ENCODE results near the gene SNX3.

The SNX3 gene

GRCh38 chr6:108200186-108200585, 60.7 kb downstream of the SNX3 start:
- no peak for DNase-seq

GRCh38 chr6:108198761-108199498, 61.9 kb downstream of the SNX3 start:
- DNase-seq, result no peak

- no peak for DNase-seq
Observed at GRCh38 chr6:108195209-108195608, 65.6 kb downstream of the SNX3 start.

GRCh38 chr6:108194503-108194902, 66.3 kb downstream of the SNX3 start:
- DNase-seq, result no peak

- DNase-seq, result no peak
Observed at GRCh38 chr6:108193835-108194234, 67.0 kb downstream of the SNX3 start.

- no peak for DNase-seq
Observed at GRCh38 chr6:108193131-108193530, 67.7 kb downstream of the SNX3 start.

- no peak for DNase-seq
Observed at GRCh38 chr6:108187519-108187918, 73.3 kb downstream of the SNX3 start.

GRCh38 chr6:108186226-108186625, 74.6 kb downstream of the SNX3 start:
- DNase-seq, result no peak

GRCh38 chr6:108180776-108181175, 80.1 kb downstream of the SNX3 start:
- no peak for DNase-seq

- no peak for DNase-seq
Observed at GRCh38 chr6:108180266-108180665, 80.6 kb downstream of the SNX3 start.

- no peak for DNase-seq
Observed at GRCh38 chr6:108179741-108180140, 81.1 kb downstream of the SNX3 start.

GRCh38 chr6:108176281-108177089, 84.4 kb downstream of the SNX3 start:
- DNase-seq, result no peak

GRCh38 chr6:108175592-108176279, 85.1 kb downstream of the SNX3 start:
- DNase-seq, result no peak

- DNase-seq, result no peak
Observed at GRCh38 chr6:108175176-108175591, 85.7 kb downstream of the SNX3 start.

GRCh38 chr6:108174371-108175175, 86.3 kb downstream of the SNX3 start:
- no peak for DNase-seq

- DNase-seq, result no peak
Observed at GRCh38 chr6:108171918-108172516, 88.8 kb downstream of the SNX3 start.

- DNase-seq, result no peak
Observed at GRCh38 chr6:108171291-108171917, 89.4 kb downstream of the SNX3 start.

GRCh38 chr6:108170332-108171290, 90.2 kb downstream of the SNX3 start:
- no peak for DNase-seq

GRCh38 chr6:108169464-108170331, 91.1 kb downstream of the SNX3 start:
- no peak for DNase-seq
